Cardiac septum (tissue), 1 donor: ENCODE data around the gene UNC5CL. TPM values are rescaled to one million over a fixed set of nuclear protein-coding genes. Genes with fewer than 3 reads are reported as not detected.

Experiments used
- DNase-seq: peaks from one replicate; pipeline ENCODE4 v3.0.0-alpha.2; 2020; ENCODE audit warnings: low spot score
- intact Hi-C: fragments of 100-400 bp; cut with DNase I; formaldehyde crosslinking; loops from one replicate; pipeline ENCODE4 v1.14.0; 2022
- total RNA-seq: library from RNA; stranded (reverse); fragmentation: NEBNext Ultra II Directional; extraction: Animal tissue kit (Norgen Biotek cat#: 25700); gene quantifications from one replicate; pipeline ENCODE4 v1.2.1, GENCODE V29; 2021
- donor health status: DM: no; HTN: no; CAD: no.

Gene UNC5CL
- total RNA-seq, 1 donor from 2014 or later: 1.0 TPM

DNA sequence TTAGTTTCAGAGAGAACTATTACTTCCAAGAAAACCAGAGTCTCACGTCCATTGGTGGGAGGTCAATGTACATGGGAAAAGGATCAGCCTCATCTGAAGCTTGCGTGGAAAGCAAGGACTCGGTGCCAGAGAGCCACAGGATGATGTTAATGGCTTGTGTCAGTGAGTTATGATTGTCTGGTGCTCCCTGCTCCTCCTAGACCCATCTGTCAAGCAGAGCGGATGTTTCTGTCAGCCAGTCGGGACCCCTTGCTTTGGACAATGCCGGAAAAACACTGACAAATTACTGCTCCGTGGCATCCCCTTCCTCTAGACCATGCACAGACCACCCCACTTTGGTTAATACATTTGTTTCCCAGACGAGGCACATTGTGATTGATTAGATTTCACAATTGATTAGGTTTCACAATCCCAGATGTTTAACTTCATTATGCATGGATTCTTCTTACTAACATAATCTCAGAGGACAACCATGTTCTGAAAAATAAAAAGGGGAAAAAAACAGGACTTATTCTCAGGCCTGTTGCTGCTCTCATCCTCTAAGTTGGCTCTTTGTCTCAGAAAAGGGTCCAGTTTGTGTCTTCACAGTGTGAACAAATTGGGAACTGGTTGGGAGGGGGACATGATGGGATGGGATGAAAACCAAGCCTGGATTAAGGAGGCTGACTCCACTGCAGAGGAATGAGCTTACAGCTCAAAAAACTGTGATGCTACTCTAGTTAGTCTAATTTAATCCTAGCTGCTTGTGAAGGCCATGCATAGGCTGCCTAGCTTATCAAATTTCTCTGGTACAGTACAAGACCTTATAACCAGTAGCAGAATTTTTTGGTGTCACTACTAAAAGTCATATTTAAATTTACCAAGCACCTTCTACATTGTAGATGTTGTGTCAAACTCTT, 51.9 kb downstream of the UNC5CL start:
- intact Hi-C loops: no loop called here
- DNase-seq: no peak

DNA sequence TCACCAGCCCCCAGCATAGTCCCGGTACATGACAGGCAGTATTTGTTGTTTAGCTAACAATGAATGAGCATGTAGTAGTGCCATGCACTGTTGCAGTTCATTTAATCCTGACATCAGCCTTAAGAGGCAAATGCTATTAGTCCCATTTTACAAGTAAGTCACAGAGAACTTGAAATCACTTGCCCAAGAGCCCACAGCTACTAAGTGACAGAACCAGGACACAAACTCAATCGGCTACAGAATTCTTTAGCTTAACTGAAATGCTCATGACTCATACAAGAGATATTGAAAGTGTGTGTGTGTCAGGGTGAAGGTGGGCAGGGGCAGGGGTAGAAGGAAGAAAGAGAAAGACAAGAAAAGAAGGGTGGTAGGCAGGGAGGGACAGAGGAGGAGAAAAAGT, 52.7 kb downstream of the UNC5CL start:
- DNase-seq: no peak
- intact Hi-C loops: no loop called here

- intact Hi-C loops: no loop called here
- no peak for DNase-seq
Observed at GRCh38 chr6:40983752-40984151, 55.3 kb downstream of the UNC5CL start.

GRCh38 chr6:40982917-40983316, 56.1 kb downstream of the UNC5CL start:
- intact Hi-C loops: no loop called here
- no peak for DNase-seq

GRCh38 chr6:40978687-40979289, 60.2 kb downstream of the UNC5CL start:
- no peak for DNase-seq
- intact Hi-C loops: no loop called here

GRCh38 chr6:40977695-40978094, 61.3 kb downstream of the UNC5CL start:
- no peak for DNase-seq
- intact Hi-C loops: no loop called here

DNA sequence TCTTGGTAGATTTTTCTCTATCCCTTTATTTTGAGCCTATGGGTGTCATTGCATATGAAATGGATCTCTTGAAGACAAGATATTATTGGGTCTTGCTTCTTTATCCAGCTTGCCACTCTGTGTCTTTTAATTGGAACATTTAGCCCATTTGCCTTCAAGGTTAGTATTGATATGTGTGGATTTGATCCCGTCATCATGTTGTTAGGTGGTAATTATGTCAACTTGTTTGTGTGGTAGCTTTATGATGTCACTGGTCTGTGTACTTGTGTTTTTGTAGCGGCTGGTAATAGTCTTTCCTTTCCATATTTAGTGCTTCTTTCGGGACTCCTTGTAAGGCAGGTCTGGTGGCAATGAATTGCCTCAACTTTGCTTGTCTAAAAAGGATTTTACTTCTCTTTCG, 61.9 kb downstream of the UNC5CL start:
- no peak for DNase-seq
- intact Hi-C loops: no loop called here

Other genes with a start within 250 kb of the UNC5CL start
- gene TSPO2, start 3.2 kb upstream of the UNC5CL start, total RNA-seq: not detected
- 174 TPM for gene APOBEC2, start 14.0 kb upstream of the UNC5CL start, total RNA-seq
- gene OARD1, start 33.1 kb upstream of the UNC5CL start, total RNA-seq: 15.4 TPM
- 12.9 TPM for gene NFYA, start 33.8 kb upstream of the UNC5CL start, total RNA-seq
- gene TREML1, start 115.1 kb upstream of the UNC5CL start, total RNA-seq: not detected
- 1.1 TPM for gene TREM2, start 123.9 kb upstream of the UNC5CL start, total RNA-seq
- 0.22 TPM for gene TREML2, start 161.9 kb upstream of the UNC5CL start, total RNA-seq
- not detected for gene TREML4, start 189.1 kb upstream of the UNC5CL start, total RNA-seq
- 2.6 TPM for gene TREM1, start 247.5 kb upstream of the UNC5CL start, total RNA-seq